ENCODE data around the gene RUSC2.
"Not testable (repeated sequence)": the region's sequence is repeated elsewhere in the genome, so short reads cannot be mapped to it uniquely, and the experiment has no call there.

RUSC2 gene

GRCh38 chr9:35521708-35522107 lies 31.8 kb downstream of the RUSC2 start:
- DNase-seq (no peak), ATAC-seq (no peak)

GRCh38 chr9:35522187-35522586 lies 32.3 kb downstream of the RUSC2 start:
- no peak for DNase-seq
- ATAC-seq = no peak

GRCh38 chr9:35522700-35523099 lies 32.8 kb downstream of the RUSC2 start:
- DNase-seq = no peak
- ATAC-seq = no peak

GRCh38 chr9:35523556-35523955 lies 33.6 kb downstream of the RUSC2 start:
- not testable (repeated sequence) for ATAC-seq

GRCh38 chr9:35526087-35526801 lies 36.3 kb downstream of the RUSC2 start:
- DNase-seq (no peak), ATAC-seq (no peak)

More at GRCh38 chr9:35523556-35523955, 33.6 kb downstream of the RUSC2 start:
- not testable (repeated sequence) for DNase-seq

GRCh38 chr9:35529161-35529823 lies 39.4 kb downstream of the RUSC2 start:
- DNase-seq = no peak
- ATAC-seq = no peak

GRCh38 chr9:35533398-35533797 lies 43.5 kb downstream of the RUSC2 start:
- DNase-seq (no peak), ATAC-seq (no peak)

GRCh38 chr9:35534921-35535320 lies 45.0 kb downstream of the RUSC2 start:
- not testable (repeated sequence) for DNase-seq, ATAC-seq

GRCh38 chr9:35537913-35538312 lies 48.0 kb downstream of the RUSC2 start:
- no peak for DNase-seq
- ATAC-seq = no peak

GRCh38 chr9:35538361-35539234 lies 48.7 kb downstream of the RUSC2 start:
- no peak for ATAC-seq
- DNase-seq = no peak

All from stimulated activated naive CD8-positive, alpha-beta T cell treated with anti-CD3 and anti-CD28 coated beads, Interleukin-15, Interleukin-2, amounts not matched to agents 100 U/mL and 50 U/mL, for 24 hours (primary cell).